Glutamatergic neuron (in vitro differentiated cells): ENCODE results near the gene CCDC28A. TPM values are rescaled to one million over a fixed set of nuclear protein-coding genes. Genes with fewer than 3 reads are reported as not detected.

ENCODE experiments used
- DNase-seq: peaks from one replicate; pipeline ENCODE4 v3.0.0; 2022
- H3K27ac Mint-ChIP-seq: one replicate; pipeline ENCODE4 v1.8.0; 2020; ENCODE audit warnings: mild to moderate bottlenecking, mixed read lengths, inconsistent platforms; ENCODE audit not compliant: unreplicated experiment
- H3K27me3 Mint-ChIP-seq: one replicate; pipeline ENCODE4 v1.8.0; 2020; ENCODE audit warnings: mild to moderate bottlenecking, moderate library complexity, mixed read lengths, inconsistent platforms; ENCODE audit not compliant: unreplicated experiment
- H3K36me3 Mint-ChIP-seq: one replicate; pipeline ENCODE4 v1.8.0; 2020; ENCODE audit warnings: mild to moderate bottlenecking, mixed read lengths, inconsistent platforms; ENCODE audit not compliant: unreplicated experiment
- H3K4me1 Mint-ChIP-seq: one replicate; pipeline ENCODE4 v1.8.0; 2020; ENCODE audit warnings: mild to moderate bottlenecking, low read depth, mixed read lengths, inconsistent platforms; ENCODE audit not compliant: unreplicated experiment
- H3K4me3 Mint-ChIP-seq: one replicate; pipeline ENCODE4 v1.8.0; 2020; ENCODE audit warnings: mild to moderate bottlenecking, mixed read lengths, inconsistent platforms; ENCODE audit not compliant: unreplicated experiment
- H3K9me3 Mint-ChIP-seq: one replicate; pipeline ENCODE4 v1.8.0; 2020; ENCODE audit warnings: mild to moderate bottlenecking, moderate library complexity, mixed read lengths, inconsistent platforms; ENCODE audit not compliant: unreplicated experiment
- CTCF ChIP-seq: fragments of 200-600 bp; sonication (generic); IDR thresholded peaks from one replicate; pipeline ENCODE4 v1.5.0; 2021; ENCODE audit not compliant: partially characterized antibody, unreplicated experiment
- total RNA-seq: library from RNA; stranded (reverse); fragmentation: NEBNext Ultra II Directional; extraction: Animal tissue kit (Norgen Biotek cat#: 25700); gene quantifications from one replicate; pipeline ENCODE4 v1.2.1, GENCODE V29; 2021; ENCODE audit not compliant: unreplicated experiment

The CCDC28A gene
- total RNA-seq, 1 donor from 2014 or later: 10.1 TPM

- TF ChIP-seq CTCF: no peak
- no peaks in the 10 kb centered on the region for H3K27me3 Mint-ChIP-seq
- H3K4me3 Mint-ChIP-seq: no peak overlapping the region
- DNase-seq: no peak
- H3K9me3 Mint-ChIP-seq: no peaks in the 10 kb centered on the region
- no peak overlapping the region for H3K27ac Mint-ChIP-seq
- H3K36me3 Mint-ChIP-seq: no peaks in the 10 kb centered on the region
- no peaks in the 10 kb centered on the region for H3K4me1 Mint-ChIP-seq
Measured at GRCh38 chr6:138757136-138757535, 16.4 kb upstream of the CCDC28A start.

DNA sequence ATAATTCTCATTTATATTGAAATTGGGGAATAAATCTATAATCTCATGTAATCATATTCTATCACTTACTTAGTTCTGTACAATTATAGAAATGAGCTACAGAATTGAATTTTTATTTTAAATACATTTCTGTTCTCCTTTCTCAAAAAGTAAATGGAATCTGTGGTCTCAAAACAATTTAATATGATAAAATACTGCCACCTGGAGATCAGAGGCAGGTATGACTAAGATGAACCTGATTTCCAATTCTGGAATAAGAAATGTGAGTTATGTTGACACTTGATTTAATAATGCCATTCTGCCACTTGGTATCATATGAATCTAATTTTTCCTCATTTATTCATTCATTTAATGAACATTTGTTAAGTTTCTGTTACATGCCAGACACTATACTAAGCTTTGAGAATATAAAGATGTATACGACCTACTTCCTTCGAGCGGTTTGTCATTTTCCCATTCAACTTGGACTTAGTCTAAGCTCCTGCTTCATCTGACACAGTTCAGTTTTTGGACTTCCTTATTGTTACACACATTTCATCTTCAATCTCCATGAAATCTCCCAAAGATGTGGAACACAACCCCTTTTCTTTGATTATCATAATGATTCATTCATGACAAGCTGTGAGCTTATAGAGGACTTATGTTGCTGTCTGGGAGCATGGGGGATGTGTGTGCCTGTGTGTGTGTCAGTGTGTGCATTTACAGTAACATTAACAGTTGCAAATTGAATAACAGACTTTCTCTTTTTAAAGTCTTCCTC lies 7.5 kb upstream of the CCDC28A start:
- Mint-ChIP-seq H3K27ac (no peak overlapping the region), H3K36me3 (no peaks in the 10 kb centered on the region), H3K9me3 (no peaks in the 10 kb centered on the region), H3K27me3 (no peaks in the 10 kb centered on the region), H3K4me3 (no peak overlapping the region), H3K4me1 (no peaks in the 10 kb centered on the region)
- DNase-seq: no peak
- peak; percentile 79 for TF ChIP-seq CTCF

GRCh38 chr6:138769102-138769676 lies 4.4 kb upstream of the CCDC28A start:
- Mint-ChIP-seq H3K27ac (no peak overlapping the region), H3K36me3 (no peaks in the 10 kb centered on the region), H3K27me3 (peaks cover 4% of the 10 kb centered on the region), H3K4me1 (peaks cover 3% of the 10 kb centered on the region), H3K9me3 (peaks cover 5% of the 10 kb centered on the region), H3K4me3 (no peak overlapping the region)
- TF ChIP-seq CTCF: no peak
- no peak for DNase-seq

- Mint-ChIP-seq H3K4me3 (peak overlapping the region; percentile 99), H3K4me1 (peaks cover 3% of the 10 kb centered on the region), H3K9me3 (peaks cover 5% of the 10 kb centered on the region), H3K27me3 (peaks cover 4% of the 10 kb centered on the region), H3K36me3 (no peaks in the 10 kb centered on the region), H3K27ac (peak overlapping the region; percentile 100)
- TF ChIP-seq CTCF: no peak
- no peak for DNase-seq
Measured at GRCh38 chr6:138772596-138773176, 883 bp upstream of the CCDC28A start.

DNA sequence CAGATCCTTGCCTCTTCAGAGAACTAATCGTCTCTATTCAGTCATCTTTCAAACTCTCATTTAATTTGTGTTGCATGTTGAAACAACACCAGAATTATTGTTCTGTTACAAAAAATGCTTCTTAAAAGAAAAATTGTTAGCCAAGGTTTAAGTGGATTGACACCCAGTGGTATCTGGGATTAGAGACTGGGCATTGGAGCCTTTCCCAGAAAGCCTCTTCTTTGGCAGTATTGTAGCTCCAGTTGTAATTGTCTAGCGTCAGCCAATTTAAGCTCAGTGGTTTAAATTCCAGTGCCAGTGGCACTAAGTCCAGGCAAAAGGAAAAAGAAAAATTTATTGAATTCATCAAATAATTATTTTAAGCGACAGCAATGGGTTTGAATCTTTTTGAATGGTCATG lies 801 bp downstream of the CCDC28A start:
- peak overlapping the region; percentile 100 for H3K27ac Mint-ChIP-seq
- H3K4me3 Mint-ChIP-seq: peak overlapping the region; percentile 99
- H3K4me1 Mint-ChIP-seq: peaks cover 3% of the 10 kb centered on the region
- H3K27me3 Mint-ChIP-seq: peaks cover 4% of the 10 kb centered on the region
- peaks cover 7% of the 10 kb centered on the region for H3K9me3 Mint-ChIP-seq
- DNase-seq: no peak
- H3K36me3 Mint-ChIP-seq: no peaks in the 10 kb centered on the region
- no peak for TF ChIP-seq CTCF
